Measurements from ENCODE around the gene GABRB3.

- TF ChIP-seq, protein P1, sequence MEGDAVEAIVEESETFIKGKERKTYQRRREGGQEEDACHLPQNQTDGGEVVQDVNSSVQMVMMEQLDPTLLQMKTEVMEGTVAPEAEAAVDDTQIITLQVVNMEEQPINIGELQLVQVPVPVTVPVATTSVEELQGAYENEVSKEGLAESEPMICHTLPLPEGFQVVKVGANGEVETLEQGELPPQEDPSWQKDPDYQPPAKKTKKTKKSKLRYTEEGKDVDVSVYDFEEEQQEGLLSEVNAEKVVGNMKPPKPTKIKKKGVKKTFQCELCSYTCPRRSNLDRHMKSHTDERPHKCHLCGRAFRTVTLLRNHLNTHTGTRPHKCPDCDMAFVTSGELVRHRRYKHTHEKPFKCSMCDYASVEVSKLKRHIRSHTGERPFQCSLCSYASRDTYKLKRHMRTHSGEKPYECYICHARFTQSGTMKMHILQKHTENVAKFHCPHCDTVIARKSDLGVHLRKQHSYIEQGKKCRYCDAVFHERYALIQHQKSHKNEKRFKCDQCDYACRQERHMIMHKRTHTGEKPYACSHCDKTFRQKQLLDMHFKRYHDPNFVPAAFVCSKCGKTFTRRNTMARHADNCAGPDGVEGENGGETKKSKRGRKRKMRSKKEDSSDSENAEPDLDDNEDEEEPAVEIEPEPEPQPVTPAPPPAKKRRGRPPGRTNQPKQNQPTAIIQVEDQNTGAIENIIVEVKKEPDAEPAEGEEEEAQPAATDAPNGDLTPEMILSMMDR (IDR thresholded peaks at IDR 0.05) = no peak
- no peak for TF ChIP-seq EZH2 (IDR thresholded peaks at IDR 0.05)
Observed at GRCh38 chr15:26804063-26804804, 31.4 kb upstream of the GABRB3 start.

Data from neural progenitor cell (in vitro differentiated cells).